GM12878 (cell line): ENCODE measurements around the gene CERT1. TPM values are rescaled to one million over a fixed set of nuclear protein-coding genes. Genes with fewer than 3 reads are reported as not detected.

Experiments used
- ATAC-seq: fragments of 200-7000 bp; cut with Tn5 transposase; 3 replicates; pipeline ENCODE4 v1.9.1; 2020; ENCODE audit warnings: mild to moderate bottlenecking, moderate library complexity
- BruUV-seq: library from RNA; stranded (reverse); fragments of 400-500 nt; replicated peaks from 2 replicates; lab custom pipeline; 2021; lab: Mats Ljungman, UMichigan
- CTCF ChIA-PET: fragments of 300-600 bp; sonication (Branson Sonifier 250); formaldehyde crosslinking; extraction: SDS; loops from one replicate; lab custom pipeline; 2021; ENCODE audit warnings: inconsistent platforms; lab: Yijun Ruan, JAX
- POLR2A ChIA-PET: fragments of 350-600 bp; formaldehyde crosslinking; extraction: SDS; loops from one replicate; lab custom pipeline; 2021; ENCODE audit warnings: inconsistent platforms; lab: Charles Lee
- RAD21 ChIA-PET: fragments of 300-600 bp; sonication (Branson Sonifier 250); formaldehyde crosslinking; loops from one replicate; lab custom pipeline; 2023; ENCODE audit warnings: antibody characterized with exemption; ENCODE audit not compliant: unreplicated experiment; lab: Charles Lee
- SMC1A ChIA-PET: fragments of 300-600 bp; sonication (Branson Sonifier 250); formaldehyde crosslinking; loops from one replicate; lab custom pipeline; 2023; ENCODE audit not compliant: unreplicated experiment, uncharacterized antibody; lab: Charles Lee
- DNase-seq: peaks from one replicate; pipeline ENCODE4 v3.0.0-alpha.2; 2011; ENCODE audit warnings: low read depth, low spot score
- FAIRE-seq: peaks from 3 replicates; lab custom pipeline; 2011; peaks lifted over from hg19 to GRCh38; lab: Jason Lieb, UNC
- H2AFZ ChIP-seq: 2 replicates; pipeline ENCODE4 v1.6.0; 2011; ENCODE audit warnings: low read depth, low read length, control low read depth; ENCODE audit not compliant: control insufficient read depth
- H3K27ac ChIP-seq: 2 replicates; pipeline ENCODE4 v1.5.1; 2011; ENCODE audit warnings: control low read depth; ENCODE audit not compliant: control insufficient read depth, insufficient read depth
- H3K27me3 ChIP-seq, 2 experiments: replicated peaks in 1 of 2; 2 replicates each; pipeline versions ENCODE4 v1.6.0 to v1.6.1; 2011; ENCODE audit warnings: low read length in 1 of 2; ENCODE audit not compliant: control insufficient read depth in 2 of 2, insufficient read depth in 2 of 2
- H3K36me3 ChIP-seq, 2 experiments: 2 replicates each; pipeline ENCODE4 v1.5.1; 2011; ENCODE audit warnings: low read length in 1 of 2; ENCODE audit not compliant: control insufficient read depth in 2 of 2, insufficient read depth in 2 of 2
- H3K4me1 ChIP-seq: 2 replicates; pipeline ENCODE4 v1.6.1; 2011; ENCODE audit warnings: mild to moderate bottlenecking, low read length, moderate library complexity, mixed read lengths; ENCODE audit not compliant: control insufficient read depth, insufficient read depth
- H3K4me2 ChIP-seq: 2 replicates; pipeline ENCODE4 v1.6.0; 2011; ENCODE audit warnings: control low read depth; ENCODE audit not compliant: control insufficient read depth, insufficient read depth
- H3K4me3 ChIP-seq: fragments of 200-600 bp; sonication (generic); 2 replicates; pipeline ENCODE4 v1.5.1; 2016
- H3K79me2 ChIP-seq: 2 replicates; pipeline ENCODE4 v1.6.0; 2011; ENCODE audit warnings: low read length; ENCODE audit not compliant: control insufficient read depth, insufficient read depth
- H3K9ac ChIP-seq: 2 replicates; pipeline ENCODE4 v1.8.0; 2011; ENCODE audit warnings: low read length, control low read depth, mixed read lengths; ENCODE audit not compliant: control insufficient read depth, insufficient read depth
- H3K9me3 ChIP-seq: replicated peaks from 3 replicates; pipeline ENCODE4 v1.5.1; 2011; ENCODE audit warnings: mild to moderate bottlenecking, low read length; ENCODE audit not compliant: control insufficient read depth, insufficient read depth
- H4K20me1 ChIP-seq: 2 replicates; pipeline ENCODE4 v1.6.0; 2011; ENCODE audit not compliant: control insufficient read depth, insufficient read depth
- JUNB ChIP-seq: IDR thresholded peaks from 2 replicates; pipeline ENCODE4 v1.6.1; 2016; ENCODE audit warnings: antibody characterized with exemption, mild to moderate bottlenecking
- JUND ChIP-seq: IDR thresholded peaks from 2 replicates; pipeline ENCODE4 v1.6.1; 2012; ENCODE audit warnings: low read depth, mild to moderate bottlenecking, low read length, improper control_type of control experiment, moderate library complexity
- LARP7 ChIP-seq: fragments of 450-650 bp; IDR thresholded peaks from 2 replicates; pipeline ENCODE4 v1.6.1; 2017; ENCODE audit warnings: mild to moderate bottlenecking
- MTA2 ChIP-seq: fragments of 450-650 bp; IDR thresholded peaks from 2 replicates; pipeline ENCODE4 v1.6.1; 2016; ENCODE audit warnings: low read depth, mild to moderate bottlenecking, moderate library complexity
- NFIC ChIP-seq: IDR thresholded peaks from 2 replicates; pipeline ENCODE4 v1.6.1; 2012; ENCODE audit warnings: low read depth, mild to moderate bottlenecking, inconsistent platforms, low read length, moderate library complexity
- NR2F1 ChIP-seq: fragments of 450-650 bp; conservative IDR thresholded peaks from 2 replicates; pipeline ENCODE4 v1.6.1; 2017; ENCODE audit warnings: mild to moderate bottlenecking
- RUNX3 ChIP-seq: IDR thresholded peaks from 2 replicates; pipeline ENCODE4 v1.6.1; 2012; ENCODE audit warnings: low read length, inconsistent platforms
- SREBF2 ChIP-seq: IDR thresholded peaks from 2 replicates; pipeline ENCODE4 v1.6.1; 2012; ENCODE audit warnings: mild to moderate bottlenecking, low read length
- ZNF384 ChIP-seq: IDR thresholded peaks from 2 replicates; pipeline ENCODE4 v1.6.1; 2012; ENCODE audit warnings: low read depth, mild to moderate bottlenecking, low read length, improper control_type of control experiment, borderline replicate concordance
- WGBS: methylation state at CpG from one replicate; pipeline ENCODE4 v1.1.6; 2016; ENCODE audit warnings: low lambda C conversion rate; ENCODE audit not compliant: insufficient replicate concordance, insufficient coverage; ENCODE audit errors: missing lambda C conversion rate; 5-methylcytosine and 5-hydroxymethylcytosine counted together
- in situ Hi-C: fragments of 300-500 bp; cut with MboI; formaldehyde crosslinking; loops from 9 replicates; pipeline ENCODE4 v1.14.3; 2018; ENCODE audit warnings: mixed read lengths
- intact Hi-C: fragments of 100-400 bp; cut with micrococcal nuclease; formaldehyde crosslinking; loops from one replicate; pipeline ENCODE4 v1.14.2; 2022; ENCODE audit not compliant: unreplicated experiment
- polyA plus RNA-seq, 11 experiments: library from polyadenylated mRNA; depleted of rRNA in 4 of 11; unstranded in 6 of 11; stranded (reverse) in 5 of 11; fragments of >200 nt; fragmentation: Nextera tagmentation in 4 of 11; fragmentation: Illumina TruSeq in 1 of 11; extraction: Ambion mirVana in 4 of 11; extraction: Trizol in 1 of 11; gene quantifications; 1 replicate in 1 of 11; 2 replicates in 10 of 11; pipeline versions ENCODE4 v1.2.1 to v1.2.3, GENCODE V29; 2011 to 2016; ENCODE audit warnings: inconsistent platforms in 2 of 11, missing spikeins in 2 of 11, low read depth in 1 of 11
- total RNA-seq, 4 experiments: library from RNA; depleted of rRNA in 3 of 4; stranded (reverse); fragments of >200 nt in 3 of 4; fragmentation: Illumina TruSeq in 1 of 4; extraction: Trizol in 1 of 4; gene quantifications; 2 replicates each; pipeline versions ENCODE4 v1.2.1 to v1.2.3, GENCODE V29; 2013 to 2021
- TF ChIP-seq, protein P1 (sequence below): fragments of 450-650 bp; conservative IDR thresholded peaks from 2 replicates; pipeline ENCODE4 v1.6.1; 2017; ENCODE audit warnings: mild to moderate bottlenecking, moderate library complexity

The CERT1 gene
- total and polyA plus RNA-seq, 10 of the 15 experiments (the other 5 are each of a cell fraction or from before 2014, with no cell fraction given): 7.7 to 36.7 (median 25.6) TPM

GRCh38 chr5:75529185-75529584, 17.8 kb upstream of the CERT1 start:
- Histone ChIP-seq H2AFZ (no peak overlapping the region), H3K9ac (no peak overlapping the region), H3K79me2 (peaks cover 74% of the 10 kb centered on the region), H3K27me3 (no peaks in the 10 kb centered on the region), H3K27ac (no peak overlapping the region), H3K9me3 (peaks cover 15% of the 10 kb centered on the region), H3K36me3 (peaks cover 0 to 6% of the 10 kb centered on the region in 2 experiments; a peak in 1 of 4 replicates), H3K4me2 (no peak overlapping the region), H4K20me1 (no peaks in the 10 kb centered on the region), H3K4me3 (no peak overlapping the region), H3K4me1 (peaks cover 20% of the 10 kb centered on the region)
- FAIRE-seq (no peak), DNase-seq (no peak), ATAC-seq (no peak)
- BruUV-seq: no TSS peak
- RAD21 ChIA-PET: no interaction called here
- SMC1A ChIA-PET: interaction anchor here (0.6 to 0.7 kb wide), 3 partner anchors 9 to 634 kb away, joined by 3 to 4 read pairs (median 3); no protein-coding TSS in a partner anchor
- no peak for TF ChIP-seq JUND
- TF ChIP-seq, protein P1, sequence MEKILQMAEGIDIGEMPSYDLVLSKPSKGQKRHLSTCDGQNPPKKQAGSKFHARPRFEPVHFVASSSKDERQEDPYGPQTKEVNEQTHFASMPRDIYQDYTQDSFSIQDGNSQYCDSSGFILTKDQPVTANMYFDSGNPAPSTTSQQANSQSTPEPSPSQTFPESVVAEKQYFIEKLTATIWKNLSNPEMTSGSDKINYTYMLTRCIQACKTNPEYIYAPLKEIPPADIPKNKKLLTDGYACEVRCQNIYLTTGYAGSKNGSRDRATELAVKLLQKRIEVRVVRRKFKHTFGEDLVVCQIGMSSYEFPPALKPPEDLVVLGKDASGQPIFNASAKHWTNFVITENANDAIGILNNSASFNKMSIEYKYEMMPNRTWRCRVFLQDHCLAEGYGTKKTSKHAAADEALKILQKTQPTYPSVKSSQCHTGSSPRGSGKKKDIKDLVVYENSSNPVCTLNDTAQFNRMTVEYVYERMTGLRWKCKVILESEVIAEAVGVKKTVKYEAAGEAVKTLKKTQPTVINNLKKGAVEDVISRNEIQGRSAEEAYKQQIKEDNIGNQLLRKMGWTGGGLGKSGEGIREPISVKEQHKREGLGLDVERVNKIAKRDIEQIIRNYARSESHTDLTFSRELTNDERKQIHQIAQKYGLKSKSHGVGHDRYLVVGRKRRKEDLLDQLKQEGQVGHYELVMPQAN: no peak
- peak; percentile 53 for TF ChIP-seq NR2F1
- no peak for TF ChIP-seq SREBF2
- POLR2A ChIA-PET: interaction anchor here (0.5 kb wide), 1 partner anchor 178 kb away, joined by 3 read pairs; no protein-coding TSS in a partner anchor
- intact Hi-C loops: no loop called here
- in situ Hi-C loops: no loop called here
- CTCF ChIA-PET: no interaction called here

DNA sequence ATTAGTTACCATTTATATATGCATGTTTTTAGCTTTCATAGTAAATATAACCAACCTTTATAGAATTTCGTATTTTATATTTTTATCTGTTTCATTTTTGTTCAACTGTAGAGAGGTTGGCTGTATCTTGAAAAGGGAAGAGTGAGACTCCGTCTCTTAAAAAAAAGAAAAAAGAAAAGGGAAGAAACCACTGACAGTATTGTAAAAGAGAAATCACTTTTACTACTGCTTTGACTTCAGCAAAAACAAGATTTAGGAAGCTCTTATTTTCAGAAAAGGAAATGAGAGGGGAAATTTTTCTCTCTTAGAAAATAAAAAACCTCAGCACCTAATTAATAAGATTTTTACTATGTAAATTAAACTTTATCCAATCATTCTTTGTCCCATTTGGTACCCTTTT, 14.6 kb upstream of the CERT1 start:
- Histone ChIP-seq H3K9me3 (peaks cover 12% of the 10 kb centered on the region), H3K79me2 (peaks cover 79% of the 10 kb centered on the region), H3K4me3 (no peak overlapping the region), H3K4me1 (peaks cover 34% of the 10 kb centered on the region), H3K27me3 (no peaks in the 10 kb centered on the region), H3K4me2 (peak overlapping the region; percentile 38; the same call in 1 of the 2 replicates), H3K36me3 (peaks cover 0 to 2% of the 10 kb centered on the region in 2 experiments; a peak in 2 of 4 replicates), H3K9ac (no peak overlapping the region), H2AFZ (no peak overlapping the region), H4K20me1 (no peaks in the 10 kb centered on the region), H3K27ac (peak overlapping the region; percentile 40; the same call in 1 of the 2 replicates)
- FAIRE-seq: no peak
- intact Hi-C loops (no loop called here), in situ Hi-C loops (no loop called here)
- 0% methylated on average over 2 of the region's 2 CpGs for WGBS
- no TSS peak for BruUV-seq
- SMC1A ChIA-PET: interaction anchor here (0.6 to 3.1 kb wide), 12 partner anchors 9 to 53 kb away, joined by 3 to 26 read pairs (median 4); partner anchors contain the start of genes CERT1 and POLK
- CTCF ChIA-PET: interaction anchor here (0.6 to 1.4 kb wide), 3 partner anchors 9 to 160 kb away, joined by 3 to 6 read pairs (median 5); no protein-coding TSS in a partner anchor
- peak; percentile 32; the same call in 1 of the 2 replicates for TF ChIP-seq RUNX3
- no peak for TF ChIP-seq LARP7
- TF ChIP-seq ZNF384: peak; percentile 67; the same call in 1 of the 2 replicates
- peak; percentile 63 for TF ChIP-seq JUNB
- no peak for TF ChIP-seq MTA2
- TF ChIP-seq NFIC: 0 out of 2 replicates have a peak, but pooled peaks have one; percentile 30
- RAD21 ChIA-PET: interaction anchor here (1.2 to 1.9 kb wide), 4 partner anchors 10 to 50 kb away, joined by 3 to 15 read pairs (median 5); no protein-coding TSS in a partner anchor
- DNase-seq: no peak
- peak; percentile 15 for ATAC-seq
- POLR2A ChIA-PET: interaction anchor here (1.0 to 1.3 kb wide), 2 partner anchors 14 to 50 kb away, joined by 3 to 4 read pairs; no protein-coding TSS in a partner anchor
